ENCODE measurements around the gene LGALS12. TPM values are rescaled to one million over a fixed set of nuclear protein-coding genes. Genes with fewer than 3 reads are reported as not detected.
A peak's percentile ranks its signal among the peaks of the same experiment; 100 is the strongest.

The LGALS12 gene
- total and polyA plus RNA-seq, 10 of the 15 experiments (the other 5 are each of a cell fraction or from before 2014, with no cell fraction given), result not detected

DNA sequence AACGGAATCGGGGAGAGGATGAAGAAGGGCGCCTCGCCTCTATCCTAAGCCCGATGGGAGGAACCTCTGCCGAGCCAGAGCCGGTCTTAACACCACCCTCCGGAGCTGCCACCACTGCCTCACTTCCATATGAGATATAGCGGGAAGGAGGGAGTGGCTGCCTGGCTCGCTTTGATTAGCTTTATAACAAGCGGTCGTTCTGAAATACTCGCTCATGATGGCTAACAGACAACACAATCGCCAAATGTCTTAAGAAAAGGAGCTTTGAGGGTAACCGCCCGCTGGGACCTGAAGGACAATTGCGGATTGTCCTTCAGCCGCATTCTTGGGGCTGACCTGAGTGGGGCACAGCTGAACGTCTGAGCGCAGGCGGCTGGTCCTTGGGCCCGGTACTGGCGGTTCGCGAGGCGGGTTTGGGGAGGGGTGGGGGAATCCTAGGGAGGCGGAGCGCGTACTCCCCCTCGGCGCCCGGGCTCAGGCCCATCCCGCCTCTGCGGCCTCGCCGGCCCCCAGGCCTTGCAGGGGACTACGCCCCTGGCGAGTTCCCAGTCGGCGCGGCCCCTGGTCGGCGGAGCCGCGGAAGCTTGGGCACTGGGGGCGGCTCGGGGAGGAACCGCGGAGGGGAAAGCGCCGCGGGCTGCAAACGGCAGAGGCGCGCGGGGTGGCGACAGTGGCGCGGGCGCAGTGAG, 15.2 kb upstream of the LGALS12 start, which contains the start of gene PLAAT5:
PLAAT5 (minus strand) TSS at position 617 of the 689 bp plus-strand sequence; CDS start at position 484, 133 bp downstream.
- H4K20me1 ChIP-seq (ENCODE audit: control insufficient read depth, insufficient read depth), result no peaks in the 10 kb centered on the region
- H3K79me2 ChIP-seq (ENCODE audit: control insufficient read depth, insufficient read depth, low read length), result no peaks in the 10 kb centered on the region
- CTCF ChIA-PET, result interaction anchor here (6.0 kb wide), 1 partner anchor 11 kb away, joined by 25 read pairs; no protein-coding TSS in a partner anchor
- DNase-seq (ENCODE audit: low read depth, low spot score) (no peak), FAIRE-seq (no peak), ATAC-seq (no peak)
- H2AFZ ChIP-seq (ENCODE audit: control insufficient read depth, low read depth, low read length), result no peak within 1 kb of the TSS
- H3K4me3 ChIP-seq, result no peak within 1 kb of the TSS
- RAD21 ChIA-PET (ENCODE audit: unreplicated experiment), result no interaction called here
- no peak for TF ChIP-seq MEF2A (IDR thresholded peaks at IDR 0.05; ENCODE audit: insufficient read depth, low read depth, low read length)
- TF ChIP-seq, protein P1, sequence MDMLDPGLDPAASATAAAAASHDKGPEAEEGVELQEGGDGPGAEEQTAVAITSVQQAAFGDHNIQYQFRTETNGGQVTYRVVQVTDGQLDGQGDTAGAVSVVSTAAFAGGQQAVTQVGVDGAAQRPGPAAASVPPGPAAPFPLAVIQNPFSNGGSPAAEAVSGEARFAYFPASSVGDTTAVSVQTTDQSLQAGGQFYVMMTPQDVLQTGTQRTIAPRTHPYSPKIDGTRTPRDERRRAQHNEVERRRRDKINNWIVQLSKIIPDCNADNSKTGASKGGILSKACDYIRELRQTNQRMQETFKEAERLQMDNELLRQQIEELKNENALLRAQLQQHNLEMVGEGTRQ (IDR thresholded peaks at IDR 0.05; ENCODE audit: borderline replicate concordance, low read depth, low read length), result no peak
- no peak for TF ChIP-seq ZBED1 (IDR thresholded peaks at IDR 0.05; ENCODE audit: borderline replicate concordance)
- peak; percentile 38 for TF ChIP-seq SUZ12 (IDR thresholded peaks at IDR 0.05; ENCODE audit: unreplicated experiment)
- peak; percentile 52 for TF ChIP-seq HDAC6 (IDR thresholded peaks at IDR 0.05; ENCODE audit: unreplicated experiment)
- POLR2A ChIA-PET, result no interaction called here
- no peak within 1 kb of the TSS for H3K9ac ChIP-seq (ENCODE audit: control insufficient read depth, insufficient read depth, low read length)
- H3K36me3 ChIP-seq (ENCODE audit: control insufficient read depth in 2 of 2, insufficient read depth in 2 of 2, low read length in 1 of 2), result no peaks in the 10 kb centered on the region
- no TSS peak for BruUV-seq (replicated peaks)
- H3K4me1 ChIP-seq (ENCODE audit: control insufficient read depth, insufficient read depth, low read length), result no peaks in the 10 kb centered on the region
- peaks cover 3 to 8% of the 10 kb centered on the region in 2 experiments; a peak in 3 of 4 replicates for H3K27me3 ChIP-seq (replicated peaks in 1 of 2; ENCODE audit: control insufficient read depth in 2 of 2, insufficient read depth in 2 of 2, low read length in 1 of 2)
- no peaks in the 10 kb centered on the region; the same call in 2 of the 3 replicates for H3K9me3 ChIP-seq (replicated peaks; ENCODE audit: control insufficient read depth, insufficient read depth, low read length)
- in situ Hi-C loops (cut with MboI) (no loop called here), intact Hi-C loops (cut with micrococcal nuclease; ENCODE audit: unreplicated experiment) (no loop called here)
- no peak within 1 kb of the TSS for H3K27ac ChIP-seq (ENCODE audit: control insufficient read depth, insufficient read depth)
- WGBS (ENCODE audit: insufficient coverage, insufficient replicate concordance, low lambda C conversion rate, missing lambda C conversion rate), result 42% methylated on average over 54 of the region's 60 CpGs
- SMC1A ChIA-PET (ENCODE audit: uncharacterized antibody, unreplicated experiment), result no interaction called here
- H3K4me2 ChIP-seq (ENCODE audit: control insufficient read depth, insufficient read depth), result no peak within 1 kb of the TSS; the same call in 1 of the 2 replicates

DNA sequence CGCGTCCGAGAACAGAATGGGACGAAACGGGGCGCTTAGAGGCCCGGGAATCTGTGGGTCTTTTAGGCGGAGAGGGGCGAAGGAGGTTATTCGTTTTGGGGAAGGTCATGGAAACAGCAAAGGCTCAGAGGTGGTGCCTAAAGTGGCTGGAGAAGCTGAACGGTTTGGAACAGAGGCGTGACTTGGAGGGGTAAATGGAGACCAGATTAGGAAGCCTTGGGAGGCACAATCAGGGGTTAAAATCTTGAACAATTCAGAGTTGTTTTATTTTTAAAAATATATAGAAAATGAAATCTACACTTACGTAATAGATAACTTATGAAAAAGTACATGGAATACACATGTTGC, 14.7 kb upstream of the LGALS12 start:
- Histone ChIP-seq H3K9ac (ENCODE audit: control insufficient read depth, insufficient read depth, low read length) (no peak overlapping the region), H3K27ac (ENCODE audit: control insufficient read depth, insufficient read depth) (no peak overlapping the region), H2AFZ (ENCODE audit: control insufficient read depth, low read depth, low read length) (no peak overlapping the region), H3K4me2 (ENCODE audit: control insufficient read depth, insufficient read depth) (no peak overlapping the region; the same call in 1 of the 2 replicates), H3K4me3 (no peak overlapping the region), H3K9me3 (replicated peaks; ENCODE audit: control insufficient read depth, insufficient read depth, low read length) (no peaks in the 10 kb centered on the region; the same call in 2 of the 3 replicates), H3K4me1 (ENCODE audit: control insufficient read depth, insufficient read depth, low read length) (no peaks in the 10 kb centered on the region), H3K36me3 (ENCODE audit: control insufficient read depth in 2 of 2, insufficient read depth in 2 of 2, low read length in 1 of 2) (no peaks in the 10 kb centered on the region), H4K20me1 (ENCODE audit: control insufficient read depth, insufficient read depth) (no peaks in the 10 kb centered on the region), H3K27me3 (replicated peaks in 1 of 2; ENCODE audit: control insufficient read depth in 2 of 2, insufficient read depth in 2 of 2, low read length in 1 of 2) (peaks cover 3 to 8% of the 10 kb centered on the region in 2 experiments; a peak in 3 of 4 replicates), H3K79me2 (ENCODE audit: control insufficient read depth, insufficient read depth, low read length) (no peaks in the 10 kb centered on the region)
- intact Hi-C loops (cut with micrococcal nuclease; ENCODE audit: unreplicated experiment) (no loop called here), in situ Hi-C loops (cut with MboI) (no loop called here)
- 19% methylated on average over 11 of the region's 13 CpGs for WGBS (ENCODE audit: insufficient coverage, insufficient replicate concordance, low lambda C conversion rate, missing lambda C conversion rate)
- no peak for TF ChIP-seq SMAD5 (IDR thresholded peaks at IDR 0.05; ENCODE audit: low read depth)
- no peak for TF ChIP-seq MXI1 (IDR thresholded peaks at IDR 0.05; ENCODE audit: low read depth, low read length)
- TF ChIP-seq RFX5 (IDR thresholded peaks at IDR 0.05; ENCODE audit: low read depth, low read length), result no peak
- TF ChIP-seq, protein P2, sequence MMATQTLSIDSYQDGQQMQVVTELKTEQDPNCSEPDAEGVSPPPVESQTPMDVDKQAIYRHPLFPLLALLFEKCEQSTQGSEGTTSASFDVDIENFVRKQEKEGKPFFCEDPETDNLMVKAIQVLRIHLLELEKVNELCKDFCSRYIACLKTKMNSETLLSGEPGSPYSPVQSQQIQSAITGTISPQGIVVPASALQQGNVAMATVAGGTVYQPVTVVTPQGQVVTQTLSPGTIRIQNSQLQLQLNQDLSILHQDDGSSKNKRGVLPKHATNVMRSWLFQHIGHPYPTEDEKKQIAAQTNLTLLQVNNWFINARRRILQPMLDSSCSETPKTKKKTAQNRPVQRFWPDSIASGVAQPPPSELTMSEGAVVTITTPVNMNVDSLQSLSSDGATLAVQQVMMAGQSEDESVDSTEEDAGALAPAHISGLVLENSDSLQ (IDR thresholded peaks at IDR 0.05), result no peak
- no peak for TF ChIP-seq SMC3 (IDR thresholded peaks at IDR 0.05; ENCODE audit: borderline replicate concordance, low read length)
- ATAC-seq (no peak), DNase-seq (ENCODE audit: low read depth, low spot score) (no peak), FAIRE-seq (no peak)
- no TSS peak for BruUV-seq (replicated peaks)
- POLR2A ChIA-PET, result no interaction called here
- RAD21 ChIA-PET (ENCODE audit: unreplicated experiment), result no interaction called here
- SMC1A ChIA-PET (ENCODE audit: uncharacterized antibody, unreplicated experiment), result interaction anchor here (0.8 to 1.0 kb wide), 2 partner anchors 12 to 28 kb away, joined by 3 to 6 read pairs; no protein-coding TSS in a partner anchor
- CTCF ChIA-PET, result interaction anchor here (0.7 to 6.0 kb wide), 2 partner anchors 12 to 962 kb away, joined by 3 to 25 read pairs; no protein-coding TSS in a partner anchor

All from GM12878 (cell line).